Suppressor macrophage (primary cell): ENCODE measurements around the gene MSL1.

ENCODE experiments used
- DNase-seq, 4 experiments: peaks; one replicate each; pipeline ENCODE4 v3.0.0-alpha.2; 2020 to 2022

The MSL1 gene

GRCh38 chr17:40091691-40092397 is 29.9 kb upstream of the MSL1 start:
- no peak for DNase-seq

- DNase-seq, result no peak
These were observed 29.2 kb upstream of the MSL1 start for GRCh38 chr17:40092581-40092980.

- DNase-seq, result no peak
These were observed 28.7 kb upstream of the MSL1 start for GRCh38 chr17:40093005-40093579.

- DNase-seq, result no peak
These were observed 28.1 kb upstream of the MSL1 start for GRCh38 chr17:40093580-40094201.

- no peak for DNase-seq
These were observed 26.9 kb upstream of the MSL1 start for GRCh38 chr17:40094874-40095273.

GRCh38 chr17:40095351-40095943 is 26.3 kb upstream of the MSL1 start:
- DNase-seq, result no peak

- peak; percentile 88 to 96 (median 94) for DNase-seq
These were observed 25.6 kb upstream of the MSL1 start for GRCh38 chr17:40095944-40096791.

- no peak for DNase-seq
These were observed 24.7 kb upstream of the MSL1 start for GRCh38 chr17:40097087-40097486.

- DNase-seq, result peak in 3 of 4 experiments; percentile 58 to 69 (median 62)
These were observed 23.6 kb upstream of the MSL1 start for GRCh38 chr17:40097931-40098845.

GRCh38 chr17:40098846-40099618 is 22.7 kb upstream of the MSL1 start:
- DNase-seq, result peak; percentile 96 to 99 (median 98)

- DNase-seq, result peak; percentile 53 to 75 (median 62)
These were observed 22.0 kb upstream of the MSL1 start for GRCh38 chr17:40099619-40100418.

GRCh38 chr17:40100419-40100668 is 21.4 kb upstream of the MSL1 start, which contains the start of gene NR1D1:
NR1D1 (minus strand) TSS chr17:40100589; CDS start chr17:40100094, 495 bp downstream.
- no peak for DNase-seq

GRCh38 chr17:40100669-40101366 is 21.0 kb upstream of the MSL1 start:
- peak; percentile 96 to 98 (median 98) for DNase-seq

- no peak for DNase-seq
These were observed 20.2 kb upstream of the MSL1 start for GRCh38 chr17:40101367-40102210.

- DNase-seq, result no peak
These were observed 18.6 kb upstream of the MSL1 start for GRCh38 chr17:40103071-40103661.

GRCh38 chr17:40103688-40104087 is 18.1 kb upstream of the MSL1 start:
- no peak for DNase-seq

GRCh38 chr17:40104594-40105486 is 16.9 kb upstream of the MSL1 start:
- no peak for DNase-seq
